Measurements from ENCODE around the gene MRC1. TPM values are rescaled to one million over a fixed set of nuclear protein-coding genes. Genes with fewer than 3 reads are reported as not detected.
A peak's percentile ranks its signal among the peaks of the same experiment; 100 is the strongest.

The MRC1 gene
- total RNA-seq, 1 donor from 2014 or later, result 0.80 TPM

GRCh38 chr10:17891435-17891834 is 82.3 kb downstream of the MRC1 start:
- Mint-ChIP-seq H3K4me3 (peak overlapping the region; percentile 32), H3K36me3 (no peaks in the 10 kb centered on the region), H3K4me1 (ENCODE audit: unreplicated experiment) (no peaks in the 10 kb centered on the region), H3K27ac (no peak overlapping the region), H3K9me3 (no peaks in the 10 kb centered on the region), H3K27me3 (peaks cover 4% of the 10 kb centered on the region)
- no peak for TF ChIP-seq CTCF (conservative IDR thresholded peaks at IDR 0.05)
- no peak for DNase-seq (ENCODE audit: extremely low spot score, unreplicated experiment)

- H3K4me3 Mint-ChIP-seq, result no peak overlapping the region
- no peak for TF ChIP-seq CTCF (conservative IDR thresholded peaks at IDR 0.05)
- peaks cover 10% of the 10 kb centered on the region for H3K27me3 Mint-ChIP-seq
- H3K27ac Mint-ChIP-seq, result no peak overlapping the region
- no peak for DNase-seq (ENCODE audit: extremely low spot score, unreplicated experiment)
- no peaks in the 10 kb centered on the region for H3K4me1 Mint-ChIP-seq (ENCODE audit: unreplicated experiment)
- no peaks in the 10 kb centered on the region for H3K36me3 Mint-ChIP-seq
- no peaks in the 10 kb centered on the region for H3K9me3 Mint-ChIP-seq
These were observed 95.4 kb downstream of the MRC1 start for GRCh38 chr10:17904564-17904963.

GRCh38 chr10:17905491-17905890 is 96.3 kb downstream of the MRC1 start:
- DNase-seq (ENCODE audit: extremely low spot score, unreplicated experiment), result no peak
- no peak overlapping the region for H3K4me3 Mint-ChIP-seq
- peaks cover 14% of the 10 kb centered on the region for H3K27me3 Mint-ChIP-seq
- TF ChIP-seq CTCF (conservative IDR thresholded peaks at IDR 0.05), result no peak
- no peak overlapping the region for H3K27ac Mint-ChIP-seq
- H3K36me3 Mint-ChIP-seq, result no peaks in the 10 kb centered on the region
- H3K9me3 Mint-ChIP-seq, result no peaks in the 10 kb centered on the region
- H3K4me1 Mint-ChIP-seq (ENCODE audit: unreplicated experiment), result no peaks in the 10 kb centered on the region

- TF ChIP-seq CTCF (conservative IDR thresholded peaks at IDR 0.05), result no peak
- H3K4me3 Mint-ChIP-seq, result no peak overlapping the region
- no peaks in the 10 kb centered on the region for H3K4me1 Mint-ChIP-seq (ENCODE audit: unreplicated experiment)
- H3K27ac Mint-ChIP-seq, result no peak overlapping the region
- H3K9me3 Mint-ChIP-seq, result no peaks in the 10 kb centered on the region
- H3K27me3 Mint-ChIP-seq, result peaks cover 14% of the 10 kb centered on the region
- no peaks in the 10 kb centered on the region for H3K36me3 Mint-ChIP-seq
- no peak for DNase-seq (ENCODE audit: extremely low spot score, unreplicated experiment)
These were observed 96.9 kb downstream of the MRC1 start for GRCh38 chr10:17906002-17906401.

- DNase-seq (ENCODE audit: extremely low spot score, unreplicated experiment), result no peak
- H3K4me1 Mint-ChIP-seq (ENCODE audit: unreplicated experiment), result no peaks in the 10 kb centered on the region
- H3K4me3 Mint-ChIP-seq, result no peak overlapping the region
These were observed 98.5 kb downstream of the MRC1 start for GRCh38 chr10:17907641-17908040.

More at GRCh38 chr10:17907641-17908040, 98.5 kb downstream of the MRC1 start:
- Mint-ChIP-seq H3K36me3 (no peaks in the 10 kb centered on the region), H3K9me3 (no peaks in the 10 kb centered on the region), H3K27ac (no peak overlapping the region), H3K27me3 (peaks cover 14% of the 10 kb centered on the region)
- TF ChIP-seq CTCF (conservative IDR thresholded peaks at IDR 0.05), result no peak

All from type B pancreatic cell (in vitro differentiated cells).